Left ventricle myocardium inferior (tissue), 1 donor: Measurements from ENCODE around the gene MED12L. TPM values are rescaled to one million over a fixed set of nuclear protein-coding genes. Genes with fewer than 3 reads are reported as not detected.
A peak's percentile ranks its signal among the peaks of the same experiment; 100 is the strongest.

Source experiments
- DNase-seq: peaks from one replicate; pipeline ENCODE4 v3.0.0-alpha.2; 2020
- H3K27ac ChIP-seq: fragments of 200-600 bp; replicated peaks from 2 replicates; pipeline ENCODE4 v1.8.0; 2021
- H3K27me3 ChIP-seq: fragments of 200-600 bp; 2 replicates; pipeline ENCODE4 v1.8.0; 2021; ENCODE audit warnings: low read depth
- H3K36me3 ChIP-seq: fragments of 200-600 bp; 2 replicates; pipeline ENCODE4 v1.8.0; 2021
- H3K4me1 ChIP-seq: fragments of 200-600 bp; 2 replicates; pipeline ENCODE4 v1.8.0; 2021
- H3K4me3 ChIP-seq: fragments of 200-600 bp; 2 replicates; pipeline ENCODE4 v1.8.0; 2021; ENCODE audit warnings: mild to moderate bottlenecking, moderate library complexity
- H3K9me3 ChIP-seq: fragments of 200-600 bp; replicated peaks from 2 replicates; pipeline ENCODE4 v1.8.0; 2021
- CTCF ChIP-seq: fragments of 200-600 bp; IDR thresholded peaks from 2 replicates; pipeline ENCODE4 v1.8.0; 2021; ENCODE audit warnings: antibody characterized with exemption, mild to moderate bottlenecking, borderline replicate concordance
- intact Hi-C: fragments of 100-400 bp; cut with micrococcal nuclease; formaldehyde crosslinking; loops from one replicate; pipeline ENCODE4 v1.11.0; 2022
- total RNA-seq: library from RNA; stranded (reverse); fragmentation: NEBNext Ultra II Directional; extraction: Animal tissue kit (Norgen Biotek cat#: 25700); gene quantifications from one replicate; pipeline ENCODE4 v1.2.1, GENCODE V29; 2021
- donor health status: DM: no; HTN: yes; CAD: no; lungs with severe emphysema.

Gene MED12L
- total RNA-seq, 1 donor from 2014 or later: 0.82 TPM

GRCh38 chr3:151452841-151453240 is 367.4 kb downstream of the MED12L start:
- no peak for TF ChIP-seq CTCF

GRCh38 chr3:151456065-151456464 is 370.6 kb downstream of the MED12L start:
- Histone ChIP-seq H3K4me3 (no peak overlapping the region), H3K4me1 (peaks cover 7% of the 10 kb centered on the region), H3K9me3 (no peaks in the 10 kb centered on the region), H3K36me3 (no peaks in the 10 kb centered on the region), H3K27me3 (peaks cover 19% of the 10 kb centered on the region), H3K27ac (no peak overlapping the region)
- TF ChIP-seq CTCF: no peak
- no peak for DNase-seq
- intact Hi-C loops: no loop called here

More at GRCh38 chr3:151452841-151453240, 367.4 kb downstream of the MED12L start:
- Histone ChIP-seq H3K9me3 (no peaks in the 10 kb centered on the region), H3K27me3 (peaks cover 9% of the 10 kb centered on the region), H3K4me1 (no peaks in the 10 kb centered on the region), H3K27ac (no peak overlapping the region), H3K4me3 (no peak overlapping the region), H3K36me3 (peaks cover 6% of the 10 kb centered on the region)
- no peak for DNase-seq
- intact Hi-C loops: no loop called here

GRCh38 chr3:151459358-151459757 is 373.9 kb downstream of the MED12L start:
- DNase-seq: no peak
- H3K27me3 ChIP-seq: peaks cover 46% of the 10 kb centered on the region
- H3K9me3 ChIP-seq: no peaks in the 10 kb centered on the region
- TF ChIP-seq CTCF: no peak
- no peak overlapping the region for H3K27ac ChIP-seq
- H3K4me1 ChIP-seq: peaks cover 9% of the 10 kb centered on the region
- intact Hi-C loops: no loop called here
- H3K4me3 ChIP-seq: peak overlapping the region; percentile 64
- H3K36me3 ChIP-seq: no peaks in the 10 kb centered on the region

GRCh38 chr3:151460228-151460627 is 374.8 kb downstream of the MED12L start:
- no peak overlapping the region for H3K27ac ChIP-seq
- peaks cover 50% of the 10 kb centered on the region for H3K27me3 ChIP-seq
- intact Hi-C loops: loop anchor here (10.0 kb wide), 1 partner anchor 375 kb away; no protein-coding TSS in a partner anchor
- H3K9me3 ChIP-seq: no peaks in the 10 kb centered on the region
- H3K4me3 ChIP-seq: peak overlapping the region; percentile 64
- H3K4me1 ChIP-seq: peaks cover 9% of the 10 kb centered on the region
- no peaks in the 10 kb centered on the region for H3K36me3 ChIP-seq
- no peak for TF ChIP-seq CTCF
- DNase-seq: no peak

- DNase-seq: peak; percentile 20
- no peak within 1 kb of the TSS for H3K27ac ChIP-seq
- H3K9me3 ChIP-seq: no peaks in the 10 kb centered on the region
- intact Hi-C loops: loop anchor here (10.0 kb wide), 1 partner anchor 374 kb away; no protein-coding TSS in a partner anchor
- peaks cover 9% of the 10 kb centered on the region for H3K4me1 ChIP-seq
- H3K36me3 ChIP-seq: no peaks in the 10 kb centered on the region
- TF ChIP-seq CTCF: no peak
- H3K27me3 ChIP-seq: peaks cover 51% of the 10 kb centered on the region
- peak within 1 kb of the TSS; percentile 64 for H3K4me3 ChIP-seq
Observed at GRCh38 chr3:151460774-151461450, 375.4 kb downstream of the MED12L start, which contains the start of gene IGSF10. TSS of gene IGSF10 (minus strand) at chr3:151461061. CDS start at chr3:151458709, 2,352 bp downstream.
